NOMO-1 treated with DMSO at 0.1 percent for 48 hours (cell line): Measurements from ENCODE around the gene ENPEP.

Source experiments
- DNase-seq: peaks from one replicate; lab custom pipeline; 2025; ENCODE audit not compliant: unreplicated experiment; lab: John Stamatoyannopoulos, UW

The ENPEP gene

DNA sequence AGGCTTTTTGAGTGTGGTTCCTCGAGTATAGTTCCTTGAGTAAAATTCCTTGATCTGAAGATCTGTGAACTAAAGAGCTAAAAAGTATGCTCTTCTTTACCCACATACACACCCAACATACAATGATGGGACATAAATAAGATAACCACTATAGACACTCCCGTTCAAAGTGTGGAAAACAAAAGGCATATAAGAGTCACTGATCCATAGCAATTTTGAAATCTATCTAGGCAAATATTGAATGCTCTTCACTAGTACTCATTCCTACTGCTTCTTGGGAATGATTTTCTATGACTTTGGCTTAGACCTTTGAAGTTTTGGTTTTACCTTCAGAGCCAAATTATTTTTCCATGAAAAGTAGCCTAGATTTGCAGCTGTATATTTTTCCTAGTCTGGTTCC is 120.5 kb downstream of the ENPEP start:
- no peak for DNase-seq

DNA sequence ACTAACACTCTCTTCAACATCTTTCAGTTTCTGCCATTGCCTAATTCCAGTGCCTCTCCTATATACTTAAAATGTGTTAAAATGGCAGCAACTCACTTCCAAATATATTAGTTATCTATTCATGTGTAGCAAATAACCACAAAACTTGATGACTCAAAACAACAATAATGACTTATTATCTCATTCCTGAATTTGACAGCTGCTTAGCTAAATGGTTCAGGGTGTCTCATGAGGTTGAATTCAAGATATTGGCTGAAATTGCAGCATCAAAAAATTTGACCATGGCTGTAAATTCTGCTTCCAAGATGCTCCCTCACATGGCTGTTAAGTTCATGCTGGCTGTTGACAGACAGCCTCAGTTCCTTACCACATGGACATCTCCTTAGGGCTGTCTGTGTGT is 121.6 kb downstream of the ENPEP start:
- no peak for DNase-seq

DNA sequence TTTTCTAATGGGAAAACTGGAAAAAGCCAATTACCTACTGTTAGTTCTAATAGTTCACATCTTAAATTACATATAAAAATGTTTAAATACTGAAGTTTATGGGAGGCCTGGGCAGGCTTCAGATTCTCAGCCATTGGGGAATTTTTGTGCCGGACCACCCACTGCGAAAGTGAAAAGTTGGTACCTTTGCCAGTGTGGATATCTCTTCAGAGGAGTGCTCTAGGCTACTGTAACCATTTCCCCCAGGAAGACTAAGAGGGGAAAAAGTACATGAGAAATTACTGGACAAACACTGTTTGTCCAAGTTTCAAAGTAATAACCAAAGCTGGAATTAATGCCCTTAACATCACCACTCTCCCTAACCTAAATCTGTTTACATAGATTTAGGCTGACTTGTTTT is 126.1 kb downstream of the ENPEP start:
- no peak for DNase-seq

GRCh38 chr4:110605077-110605476 is 129.1 kb downstream of the ENPEP start:
- DNase-seq, result no peak

DNA sequence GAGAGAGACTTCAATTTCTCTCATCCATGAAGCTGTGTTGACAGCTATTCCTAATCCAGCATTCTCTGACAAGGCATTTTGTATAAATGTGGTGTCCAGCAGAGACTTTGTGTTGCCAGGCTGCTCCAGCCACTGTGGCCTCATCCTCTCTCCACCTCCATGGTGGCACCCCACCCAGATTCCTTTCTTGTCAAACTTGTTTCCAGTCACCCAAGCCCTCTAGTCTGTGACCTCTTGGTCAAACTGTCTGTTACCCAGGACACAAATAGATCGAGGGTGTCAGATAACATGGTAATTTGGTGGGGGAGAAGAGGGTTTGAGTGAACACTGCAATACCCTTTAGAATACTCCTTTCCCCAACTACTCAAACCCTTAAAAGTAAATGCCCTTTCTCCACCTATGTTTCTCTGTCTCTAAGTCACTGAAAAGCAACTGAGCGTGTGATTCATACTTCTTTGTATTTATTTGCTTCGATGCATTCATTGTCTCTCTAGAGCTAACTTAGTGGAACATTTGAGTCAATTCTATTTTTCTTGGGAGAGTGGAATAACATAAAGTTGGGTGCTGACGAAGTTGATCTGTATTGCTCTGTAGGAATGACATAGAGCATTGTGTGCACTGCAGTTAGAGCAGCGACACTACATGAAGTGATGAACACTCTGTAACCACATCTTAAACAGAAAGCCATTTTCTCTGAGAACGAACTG is 133.2 kb downstream of the ENPEP start:
- no peak for DNase-seq

GRCh38 chr4:110610620-110610939 is 134.6 kb downstream of the ENPEP start:
- no peak for DNase-seq

DNA sequence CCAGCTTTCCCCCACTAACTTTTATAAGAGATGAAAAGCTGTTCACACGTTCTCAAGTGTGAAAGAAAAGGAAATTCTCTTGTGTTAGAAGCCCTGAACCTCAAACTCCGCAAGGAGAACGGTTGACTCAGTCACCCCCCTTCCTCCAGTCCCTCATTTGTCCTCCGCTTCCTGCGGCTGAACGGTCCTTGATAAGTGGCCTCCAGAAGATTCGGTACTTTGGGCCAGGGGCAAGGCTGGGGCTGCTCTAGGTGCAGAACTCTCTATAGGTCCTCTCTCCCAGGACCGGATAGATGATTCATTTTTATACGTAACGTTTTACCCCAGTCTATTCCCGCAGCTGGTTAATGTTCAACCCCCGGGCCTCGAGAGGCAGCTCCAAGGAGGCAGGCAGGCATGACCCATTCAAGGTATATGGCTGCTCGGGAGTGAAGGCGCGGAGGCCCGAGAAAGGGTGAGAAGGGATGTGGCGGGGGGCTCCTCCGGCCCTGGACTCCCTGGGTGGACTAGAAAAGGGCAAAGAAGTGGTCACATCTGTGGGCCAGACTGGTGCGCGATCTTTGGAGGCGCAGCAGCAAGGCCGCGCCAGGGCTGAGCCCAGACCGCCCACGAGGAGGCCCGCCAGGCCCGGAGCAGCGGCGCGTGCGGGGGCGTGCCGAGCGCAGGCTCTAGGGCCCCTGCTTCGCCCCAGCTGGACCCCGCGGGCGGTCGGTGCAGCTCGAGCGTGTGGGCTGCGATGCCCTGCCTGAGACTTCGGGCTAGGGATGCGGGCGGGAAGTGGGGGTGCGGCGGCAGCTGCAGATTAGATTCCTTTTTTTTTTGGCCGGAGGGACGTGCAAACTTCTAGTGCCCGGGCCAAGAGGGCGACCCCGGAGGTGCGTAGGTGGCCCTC is 135.2 kb downstream of the ENPEP start:
- DNase-seq, result no peak

DNA sequence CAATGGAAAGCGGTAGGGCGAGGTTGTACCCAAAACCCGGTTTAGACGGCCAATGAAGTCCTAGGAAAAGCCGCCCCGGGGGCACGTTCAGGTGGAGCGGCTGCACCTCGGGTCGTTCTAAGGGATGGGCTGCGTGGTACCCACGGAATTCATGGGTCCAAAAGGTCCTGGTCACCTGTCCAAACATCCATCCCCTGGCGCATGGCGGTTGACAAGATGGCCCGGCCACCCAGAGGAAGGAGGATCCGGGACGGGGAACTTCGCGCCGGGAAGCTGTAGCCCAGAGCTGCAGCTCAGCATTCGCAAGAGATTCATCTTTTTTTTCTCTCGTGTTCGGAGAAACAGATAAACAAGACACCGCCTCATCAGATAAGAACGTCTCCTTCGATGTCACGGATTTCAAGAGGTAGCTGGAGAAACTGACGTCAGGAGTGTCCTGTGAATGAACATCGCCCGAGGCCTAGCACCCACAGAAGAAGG is 136.1 kb downstream of the ENPEP start:
- no peak for DNase-seq

DNA sequence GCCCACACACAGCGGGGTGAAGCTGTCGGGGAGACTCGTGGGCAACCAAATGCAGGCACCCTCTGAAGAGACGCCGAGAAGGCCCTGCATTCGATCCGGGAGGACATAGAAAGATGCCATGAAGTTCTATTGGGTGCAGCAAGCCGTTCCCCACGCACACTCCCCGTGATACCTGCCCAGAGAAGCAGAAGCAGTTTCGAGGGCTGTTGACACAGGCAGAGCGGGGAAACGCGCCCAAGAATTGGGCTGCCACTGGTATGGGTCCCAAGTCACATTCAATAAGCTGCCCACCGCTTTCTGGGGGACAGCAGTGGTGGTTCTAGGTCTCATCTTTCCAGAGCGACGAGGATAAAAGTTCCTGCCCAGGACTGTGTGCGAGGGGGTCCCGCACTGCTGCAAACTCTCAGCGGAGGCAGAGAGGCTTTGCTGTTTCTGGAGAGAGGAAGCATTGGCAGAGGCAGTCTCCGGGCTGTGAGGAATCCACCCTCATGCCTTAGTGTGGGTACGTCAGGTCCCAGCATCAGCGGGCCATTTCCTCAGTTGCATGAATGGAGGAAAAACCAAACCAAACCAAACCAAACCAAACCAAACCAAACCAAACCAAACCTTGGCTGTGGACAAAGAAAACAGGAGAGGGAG is 136.8 kb downstream of the ENPEP start:
- no peak for DNase-seq

- DNase-seq, result no peak
These were observed 137.8 kb downstream of the ENPEP start for GRCh38 chr4:110613745-110614144.

GRCh38 chr4:110614173-110614963 is 138.4 kb downstream of the ENPEP start:
- DNase-seq, result no peak
